Measurements from ENCODE around the gene PDS5B. TPM values are rescaled to one million over a fixed set of nuclear protein-coding genes. Genes with fewer than 3 reads are reported as not detected.

The PDS5B gene
- total and polyA plus RNA-seq, 2 donors (not counting 1 experiment from before 2014, with no cell fraction given): 6.6 to 62.9 TPM

GRCh38 chr13:32650705-32651311 lies 64.6 kb downstream of the PDS5B start:
- Histone ChIP-seq H3K36me3 (replicated peaks in 1 of 2; ENCODE audit: control extremely low read depth in 1 of 2, control insufficient read depth in 1 of 2, extremely low read depth in 1 of 2, insufficient read depth in 2 of 2, low read length in 1 of 2) (peaks cover 0 to 3% of the 10 kb centered on the region in 2 experiments), H2AFZ (ENCODE audit: insufficient read depth, low read depth, low read length, poor library complexity, severe bottlenecking) (peak overlapping the region; percentile 13), H3K9me3 (ENCODE audit: control extremely low read depth in 1 of 3, control insufficient read depth in 2 of 3, insufficient read depth in 1 of 3, low read length in 2 of 3) (peaks cover 0 to 1% (median 0%) of the 10 kb centered on the region in 3 donors), H3K4me2 (replicated peaks; ENCODE audit: low read depth, low read length, poor library complexity, severe bottlenecking) (peak overlapping the region; percentile 9), H3K27me3 (replicated peaks in 1 of 4; ENCODE audit: control extremely low read depth in 1 of 4, control insufficient read depth in 3 of 4, insufficient read depth in 4 of 4, low read length in 3 of 4) (no peaks in the 10 kb centered on the region), H3K9ac (ENCODE audit: low read length) (no peak overlapping the region), H4K20me1 (ENCODE audit: control insufficient read depth, insufficient read depth, low read length, poor library complexity, severe bottlenecking) (peaks cover 5% of the 10 kb centered on the region), H3K27ac (ENCODE audit: low read length in 2 of 2) (no peak overlapping the region), H3K4me3 (ENCODE audit: control extremely low read depth in 1 of 5, extremely low read depth in 1 of 5, insufficient read depth in 1 of 5, low read depth in 2 of 5, low read length in 4 of 5) (no peak overlapping the region), H3K79me2 (ENCODE audit: control insufficient read depth, insufficient read depth, low read length) (peaks cover 80% of the 10 kb centered on the region), H3K4me1 (ENCODE audit: control insufficient read depth in 2 of 2, insufficient read depth in 2 of 2, low read length in 2 of 2) (peaks cover 26 to 38% of the 10 kb centered on the region in 2 donors)
- Mint-ChIP-seq H3K4me1 (peaks cover 53% of the 10 kb centered on the region), H3K27me3 (no peaks in the 10 kb centered on the region), H3K4me3 (no peak overlapping the region), H3K9me3 (ENCODE audit: insufficient read depth) (no peaks in the 10 kb centered on the region), H3K27ac (no peak overlapping the region)
- ChIA-PET CTCF (interaction anchor here (0.6 to 5.0 kb wide), 21 partner anchors 9 to 1111 kb away, joined by 3 to 81 read pairs (median 5); partner anchors contain the start of genes N4BP2L2 and PDS5B), POLR2A (no interaction called here)
- DNase-seq (peak; percentile 71), ATAC-seq (ENCODE audit: low read depth) (peak; percentile 74)
- 0% methylated on average over 2 of the region's 3 CpGs for WGBS (ENCODE audit: insufficient coverage)
- intact Hi-C loops (cut with micrococcal nuclease): loop anchor here (1.0 to 5.0 kb wide), 4 partner anchors 12 to 334 kb away; partner anchors contain the start of genes BRCA2, N4BP2L2, PDS5B and ZAR1L
- TF ChIP-seq EZH2 (IDR thresholded peaks at IDR 0.05; ENCODE audit: borderline replicate concordance, insufficient read depth, low read depth, low read length, poor library complexity, severe bottlenecking): no peak
- peak; percentile 89 for TF ChIP-seq CTCF (IDR thresholded peaks at IDR 0.05)

- Histone ChIP-seq H3K9ac (ENCODE audit: low read length) (no peak overlapping the region), H3K36me3 (replicated peaks in 1 of 2; ENCODE audit: control extremely low read depth in 1 of 2, control insufficient read depth in 1 of 2, extremely low read depth in 1 of 2, insufficient read depth in 2 of 2, low read length in 1 of 2) (peaks cover 7 to 13% of the 10 kb centered on the region in 2 experiments), H4K20me1 (ENCODE audit: control insufficient read depth, insufficient read depth, low read length, poor library complexity, severe bottlenecking) (no peaks in the 10 kb centered on the region), H3K27me3 (replicated peaks in 1 of 4; ENCODE audit: control extremely low read depth in 1 of 4, control insufficient read depth in 3 of 4, insufficient read depth in 4 of 4, low read length in 3 of 4) (no peaks in the 10 kb centered on the region), H3K79me2 (ENCODE audit: control insufficient read depth, insufficient read depth, low read length) (peaks cover 40% of the 10 kb centered on the region), H2AFZ (ENCODE audit: insufficient read depth, low read depth, low read length, poor library complexity, severe bottlenecking) (no peak overlapping the region), H3K27ac (ENCODE audit: low read length in 2 of 2) (no peak overlapping the region), H3K4me1 (ENCODE audit: control insufficient read depth in 2 of 2, insufficient read depth in 2 of 2, low read length in 2 of 2) (no peaks in the 10 kb centered on the region), H3K4me2 (replicated peaks; ENCODE audit: low read depth, low read length, poor library complexity, severe bottlenecking) (no peak overlapping the region), H3K9me3 (ENCODE audit: control extremely low read depth in 1 of 3, control insufficient read depth in 2 of 3, insufficient read depth in 1 of 3, low read length in 2 of 3) (peaks cover 0 to 4% (median 3%) of the 10 kb centered on the region in 3 donors), H3K4me3 (ENCODE audit: control extremely low read depth in 1 of 5, extremely low read depth in 1 of 5, insufficient read depth in 1 of 5, low read depth in 2 of 5, low read length in 4 of 5) (no peak overlapping the region)
- no peak overlapping the region for H3K4me3 Mint-ChIP-seq
- no CpG with 5 or more reads among the region's 3 CpGs for WGBS (ENCODE audit: insufficient coverage)
- H3K4me1 Mint-ChIP-seq: peaks cover 22% of the 10 kb centered on the region
- ATAC-seq (ENCODE audit: low read depth): no peak
- DNase-seq: no peak
- H3K27ac Mint-ChIP-seq: no peak overlapping the region
- peaks cover 3% of the 10 kb centered on the region for H3K9me3 Mint-ChIP-seq (ENCODE audit: insufficient read depth)
- intact Hi-C loops (cut with micrococcal nuclease): no loop called here
- TF ChIP-seq EZH2 (IDR thresholded peaks at IDR 0.05; ENCODE audit: borderline replicate concordance, insufficient read depth, low read depth, low read length, poor library complexity, severe bottlenecking): no peak
- TF ChIP-seq CTCF (IDR thresholded peaks at IDR 0.05): no peak
- ChIA-PET CTCF (interaction anchor here (0.8 to 4.0 kb wide), 4 partner anchors 12 to 76 kb away, joined by 3 to 26 read pairs (median 6); no protein-coding TSS in a partner anchor), POLR2A (no interaction called here)
- H3K27me3 Mint-ChIP-seq: no peaks in the 10 kb centered on the region
Measured at GRCh38 chr13:32657309-32657708, 71.1 kb downstream of the PDS5B start.

Measured in B cell (primary cell).